OCI-LY3 (cell line): ENCODE results near the gene DPP3.

Experiments
- CTCF ChIP-seq: fragments of 200-600, 300-600 bp; sonication (generic); IDR thresholded peaks from 2 replicates; pipeline ENCODE4 v1.5.1; 2014; ENCODE audit warnings: antibody characterized with exemption, low read length, low read depth
- EZH2phosphoT487 ChIP-seq: fragments of 200-600 bp; shearing (Covaris generic); IDR thresholded peaks from 2 replicates; pipeline ENCODE4 v1.6.1; 2018; ENCODE audit warnings: antibody characterized with exemption, mixed run types, low read depth

GRCh38 chr11:66471142-66471541, 9.1 kb upstream of the DPP3 start:
- TF ChIP-seq CTCF (no peak), EZH2phosphoT487 (no peak)
